Activated gamma-delta T cell treated with Interleukin-2 at 50 U/mL for 16 hours (primary cell): Measurements from ENCODE around the gene SRMS.

Source experiments
- DNase-seq: peaks from one replicate; pipeline ENCODE4 v3.0.0-alpha.2; 2020

SRMS gene

GRCh38 chr20:63547725-63548480 is at the start of gene SRMS:
Gene SRMS (minus strand): TSS chr20:63547749. CDS start chr20:63547463, 286 bp downstream.
- DNase-seq: no peak

GRCh38 chr20:63596423-63596822 is 48.9 kb upstream of the SRMS start:
- no peak for DNase-seq

- no peak for DNase-seq
Measured at GRCh38 chr20:63595416-63596127, 48.0 kb upstream of the SRMS start.

GRCh38 chr20:63594043-63594561 is 46.6 kb upstream of the SRMS start:
- DNase-seq: no peak

- no peak for DNase-seq
Measured at GRCh38 chr20:63592661-63593060, 45.1 kb upstream of the SRMS start.

GRCh38 chr20:63591786-63592355 is 44.3 kb upstream of the SRMS start:
- DNase-seq: no peak

GRCh38 chr20:63591147-63591533 is 43.6 kb upstream of the SRMS start:
- DNase-seq: no peak

GRCh38 chr20:63590218-63591146 is 42.9 kb upstream of the SRMS start:
- DNase-seq: no peak

GRCh38 chr20:63589261-63590217 is 42.0 kb upstream of the SRMS start:
- no peak for DNase-seq

- DNase-seq: no peak
Measured at GRCh38 chr20:63588641-63589041, 41.1 kb upstream of the SRMS start.

- DNase-seq: no peak
Measured at GRCh38 chr20:63587776-63588591, 40.4 kb upstream of the SRMS start.

- DNase-seq: no peak
Measured at GRCh38 chr20:63587256-63587655, 39.7 kb upstream of the SRMS start.

GRCh38 chr20:63586797-63587196 is 39.2 kb upstream of the SRMS start:
- DNase-seq: no peak

- no peak for DNase-seq
Measured at GRCh38 chr20:63585616-63586565, 38.3 kb upstream of the SRMS start.

- DNase-seq: no peak
Measured at GRCh38 chr20:63582382-63583063, 35.0 kb upstream of the SRMS start.

- peak; percentile 71 for DNase-seq
Measured at GRCh38 chr20:63580796-63581461, 33.4 kb upstream of the SRMS start.

- DNase-seq: no peak
Measured at GRCh38 chr20:63579017-63579694, 31.6 kb upstream of the SRMS start.
